HepG2 (cell line): ENCODE measurements around the gene MED13L.

Source experiments
- CTCF ChIP-seq: sonication (generic); formaldehyde crosslinking; IDR thresholded peaks from 2 replicates; pipeline ENCODE4 v1.5.0; 2020; ENCODE audit warnings: mild to moderate bottlenecking, missing genetic modification reagents, moderate library complexity
- EP300 ChIP-seq, 3 experiments: sonication (generic) in 1 of 3; formaldehyde crosslinking in 1 of 3; IDR thresholded peaks; 2 replicates each; pipeline versions ENCODE4 v1.5.1 to v1.6.1; 2011 to 2020; ENCODE audit warnings: low read depth in 2 of 3, low read length in 2 of 3, borderline replicate concordance in 1 of 3, improper control_type of control experiment in 1 of 3, mild to moderate bottlenecking in 1 of 3, missing genetic modification reagents in 1 of 3, moderate library complexity in 1 of 3
- ESRRA ChIP-seq: sonication (generic); formaldehyde crosslinking; IDR thresholded peaks from 2 replicates; pipeline ENCODE4 v1.5.1; 2020; ENCODE audit warnings: mild to moderate bottlenecking, low read depth, missing genetic modification reagents
- IRF2 ChIP-seq: IDR thresholded peaks from 2 replicates; pipeline ENCODE4 v1.6.1; 2018; ENCODE audit warnings: missing genetic modification reagents, missing compliant biosample characterization
- MAZ ChIP-seq, 2 experiments: sonication (generic) in 1 of 2; formaldehyde crosslinking in 1 of 2; IDR thresholded peaks; 2 replicates each; pipeline versions ENCODE4 v1.5.0 to v1.6.1; 2012 to 2020; ENCODE audit warnings: low read depth in 2 of 2, mild to moderate bottlenecking in 2 of 2, borderline replicate concordance in 1 of 2, improper control_type of control experiment in 1 of 2, low read length in 1 of 2, missing genetic modification reagents in 1 of 2, moderate library complexity in 1 of 2
- PLRG1 ChIP-seq: fragments of 450-650 bp; conservative IDR thresholded peaks from 2 replicates; pipeline ENCODE4 v1.6.1; 2016
- POLR2A ChIP-seq, 2 experiments: IDR thresholded peaks; 2 replicates each; pipeline ENCODE4 v1.6.1; 2011; ENCODE audit warnings: low read depth in 2 of 2, low read length in 2 of 2, mild to moderate bottlenecking in 1 of 2, moderate library complexity in 1 of 2; ENCODE audit not compliant: insufficient read depth in 1 of 2
- RFX5 ChIP-seq: IDR thresholded peaks from 2 replicates; pipeline ENCODE4 v1.6.1; 2011; ENCODE audit warnings: low read depth, low read length, improper control_type of control experiment
- SP4 ChIP-seq: sonication (generic); formaldehyde crosslinking; IDR thresholded peaks from 2 replicates; pipeline ENCODE4 v1.8.1; 2023; ENCODE audit warnings: mild to moderate bottlenecking, missing genetic modification reagents
- TEAD2 ChIP-seq: sonication (generic); formaldehyde crosslinking; IDR thresholded peaks from 2 replicates; pipeline ENCODE4 v1.9.0; 2021; ENCODE audit warnings: missing genetic modification reagents
- ZNF343 ChIP-seq: sonication (generic); formaldehyde crosslinking; IDR thresholded peaks from 2 replicates; pipeline ENCODE4 v1.4.0; 2020; ENCODE audit warnings: mild to moderate bottlenecking, missing genetic modification reagents

GRCh38 chr12:116002890-116003536 lies 274.5 kb downstream of the MED13L start:
- TF ChIP-seq PLRG1 = no peak
- no peak for TF ChIP-seq SP4 (CRISPR knock-in tag)
- no peak for TF ChIP-seq POLR2A (IDR thresholded peaks at IDR 0.05; ENCODE audit: insufficient read depth in 1 of 2, low read depth in 2 of 2, low read length in 2 of 2)
- no peak for TF ChIP-seq RFX5
- no peak for TF ChIP-seq EP300 (IDR thresholded peaks at IDR 0.05; ENCODE audit: low read depth in 2 of 2, low read length in 2 of 2)
- no peak for TF ChIP-seq EP300 (CRISPR knock-in tag; IDR thresholded peaks at IDR 0.05; ENCODE audit: borderline replicate concordance)
- no peak for TF ChIP-seq MAZ (IDR thresholded peaks at IDR 0.05; ENCODE audit: borderline replicate concordance, low read depth, low read length)
- no peak for TF ChIP-seq MAZ (CRISPR knock-in tag; IDR thresholded peaks at IDR 0.05; ENCODE audit: low read depth)
- no peak for TF ChIP-seq ZNF343 (CRISPR knock-in tag)
- no peak for TF ChIP-seq CTCF (CRISPR knock-in tag)
- no peak for TF ChIP-seq ESRRA
- no peak for TF ChIP-seq IRF2 (CRISPR knock-in tag)
- TF ChIP-seq TEAD2 (CRISPR knock-in tag) = no peak
